CD4-positive, alpha-beta T cell treated with Interleukin-15 for 4 hours (primary cell): ENCODE data around the gene TSHZ2.
"Not testable (repeated sequence)": the region's sequence is repeated elsewhere in the genome, so short reads cannot be mapped to it uniquely, and the experiment has no call there.

Experiments used
- DNase-seq: peaks from one replicate; pipeline ENCODE4 v3.0.0-alpha.2; 2020; ENCODE audit warnings: low spot score

TSHZ2 gene

DNA sequence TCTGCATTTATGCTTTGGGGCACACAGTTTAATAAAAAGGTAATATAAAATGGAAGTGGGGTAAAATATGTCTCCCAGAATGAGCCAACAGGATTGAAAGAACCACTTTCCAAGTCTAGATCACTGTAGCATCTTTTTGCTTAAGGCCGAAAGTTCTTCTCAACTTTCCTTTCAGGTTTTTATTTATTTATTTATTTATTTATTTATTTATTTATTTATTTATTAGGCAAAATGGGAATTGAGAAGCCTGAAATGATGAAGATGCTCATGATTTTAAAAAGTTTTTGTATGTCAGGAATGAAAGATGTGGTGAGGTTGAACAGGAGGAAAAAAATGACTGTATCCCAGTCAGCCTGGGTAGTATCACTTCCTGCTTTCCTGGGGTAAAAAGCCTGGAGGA is 24.0 kb downstream of the TSHZ2 start:
- DNase-seq: no peak

DNA sequence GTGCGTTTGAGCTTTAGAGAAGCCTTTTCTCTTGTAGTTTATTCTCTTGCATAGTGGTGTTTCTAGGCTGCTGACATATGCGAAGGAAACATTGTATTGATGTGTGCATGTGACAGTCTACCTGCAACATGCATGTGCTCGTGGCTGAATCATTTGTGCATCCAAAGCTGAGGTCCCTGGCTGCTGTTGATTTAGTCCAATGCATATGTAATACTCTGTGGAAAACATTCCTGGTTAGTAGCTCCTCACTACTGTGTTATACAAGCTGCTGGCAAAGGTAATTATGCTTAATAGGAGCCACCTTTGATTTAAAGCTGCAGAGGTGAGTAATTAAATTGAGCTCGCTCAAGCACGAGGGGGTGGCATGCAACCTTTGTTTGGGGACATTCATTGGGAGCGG is 24.5 kb downstream of the TSHZ2 start:
- DNase-seq: no peak

GRCh38 chr20:52998268-52998667 is 26.1 kb downstream of the TSHZ2 start:
- no peak for DNase-seq

DNA sequence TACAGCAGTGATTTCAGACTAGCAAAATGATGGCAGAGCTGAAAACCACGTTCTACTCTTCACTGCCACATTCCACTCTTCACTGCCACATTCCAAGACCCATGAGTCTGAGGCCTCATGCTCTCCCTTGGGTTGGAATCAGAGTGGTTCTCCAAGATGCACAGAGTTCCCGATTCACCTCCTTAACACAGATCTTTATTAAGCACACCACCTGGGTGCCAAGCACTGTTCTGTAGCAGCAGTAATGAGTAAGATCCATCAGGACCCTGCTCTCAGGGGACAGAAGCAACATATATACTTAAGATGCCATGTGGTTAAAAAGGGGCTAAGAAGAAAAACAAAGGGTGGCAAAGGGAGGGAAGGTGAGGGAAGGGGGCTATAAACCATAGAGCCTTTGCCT is 26.9 kb downstream of the TSHZ2 start:
- no peak for DNase-seq

DNA sequence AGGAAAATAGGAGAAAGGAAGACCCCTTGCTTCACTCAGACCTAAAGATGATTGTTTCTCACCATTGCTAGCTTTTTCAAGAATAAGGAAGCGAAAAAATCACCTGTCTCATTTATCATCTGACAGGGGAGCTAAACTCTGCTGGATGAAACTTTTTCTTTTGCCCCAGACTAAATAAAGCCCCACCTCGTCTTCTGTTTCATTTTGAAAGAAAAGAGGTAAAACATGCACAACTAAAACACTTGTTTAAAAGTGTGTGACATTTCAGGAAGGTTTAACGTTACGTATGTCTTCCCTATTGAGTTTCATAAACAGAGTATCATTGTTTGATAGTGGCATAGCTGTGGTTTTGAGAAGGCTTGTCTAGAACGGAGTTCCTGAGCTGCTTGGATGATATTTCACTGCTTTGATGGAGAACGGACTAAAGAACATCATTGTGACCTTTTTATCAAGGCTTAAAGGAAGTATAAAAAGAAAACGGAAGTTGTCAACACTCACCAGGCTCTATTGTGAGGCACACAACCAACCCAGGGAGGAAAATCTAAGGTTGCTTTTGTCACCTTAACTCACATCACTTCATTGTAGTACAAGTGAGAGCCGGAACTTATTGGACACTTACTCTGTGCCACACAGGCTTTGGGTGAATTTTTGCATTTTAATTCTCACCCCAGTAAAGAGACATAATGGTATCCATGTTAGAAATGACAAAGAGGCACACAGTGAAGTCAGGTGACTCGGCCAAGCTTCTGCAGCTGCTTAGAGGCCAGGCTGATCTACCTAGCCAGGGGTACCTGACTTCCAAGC is 29.5 kb downstream of the TSHZ2 start:
- DNase-seq: peak; percentile 34

- no peak for DNase-seq
Observed at GRCh38 chr20:53002786-53003185, 30.6 kb downstream of the TSHZ2 start.

- DNase-seq: no peak
Observed at GRCh38 chr20:53003420-53004154, 31.4 kb downstream of the TSHZ2 start.

- DNase-seq: no peak
Observed at GRCh38 chr20:53004267-53004813, 32.2 kb downstream of the TSHZ2 start.

GRCh38 chr20:53009979-53010735 is 38.0 kb downstream of the TSHZ2 start:
- DNase-seq: no peak

DNA sequence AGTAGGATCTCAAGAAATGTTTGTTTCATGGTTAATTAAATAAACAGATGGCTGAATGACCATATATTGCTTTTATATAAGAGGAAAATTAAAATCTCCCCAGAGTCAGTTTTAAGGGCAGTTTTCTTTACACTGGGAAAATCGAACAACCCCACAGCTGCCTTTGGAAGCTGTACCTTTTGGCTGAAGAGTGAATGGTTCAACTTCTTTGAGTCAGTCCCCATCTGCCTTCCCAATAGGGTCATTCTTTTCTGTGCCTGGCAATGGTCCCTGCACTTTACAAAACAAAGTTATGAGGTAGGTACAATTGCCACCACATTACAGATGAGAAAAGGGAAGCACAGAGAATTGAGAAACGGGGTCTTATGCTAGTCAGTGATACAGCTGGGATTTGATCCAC is 39.5 kb downstream of the TSHZ2 start:
- DNase-seq: no peak

GRCh38 chr20:53013183-53013582 is 41.0 kb downstream of the TSHZ2 start:
- DNase-seq: no peak

DNA sequence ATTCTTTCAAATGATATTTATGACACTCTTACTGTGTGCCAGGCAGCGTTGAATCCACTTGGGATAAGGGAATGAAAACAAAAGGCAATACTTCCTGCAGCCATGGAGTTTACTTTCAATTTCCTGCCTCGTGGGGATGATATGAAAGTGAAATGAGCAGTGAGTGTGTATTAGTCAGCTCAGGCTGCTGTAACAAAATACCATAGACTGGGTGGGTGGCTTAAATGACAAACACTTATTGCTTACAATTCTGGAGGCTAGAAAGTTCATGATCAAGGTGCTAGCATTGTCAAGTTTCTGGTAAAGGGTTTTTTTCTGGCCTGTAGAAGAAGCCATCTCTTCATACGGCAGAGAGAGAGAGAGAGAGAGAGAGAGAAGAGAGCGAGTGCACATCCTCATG is 41.7 kb downstream of the TSHZ2 start:
- no peak for DNase-seq

GRCh38 chr20:53016071-53016470 is 43.9 kb downstream of the TSHZ2 start:
- DNase-seq: no peak

GRCh38 chr20:53016534-53017042 is 44.4 kb downstream of the TSHZ2 start:
- no peak for DNase-seq

GRCh38 chr20:53017206-53017605 is 45.0 kb downstream of the TSHZ2 start:
- no peak for DNase-seq

- DNase-seq: no peak
Observed at GRCh38 chr20:53019464-53019863, 47.3 kb downstream of the TSHZ2 start.

GRCh38 chr20:53020376-53020775 is 48.2 kb downstream of the TSHZ2 start:
- no peak for DNase-seq

DNA sequence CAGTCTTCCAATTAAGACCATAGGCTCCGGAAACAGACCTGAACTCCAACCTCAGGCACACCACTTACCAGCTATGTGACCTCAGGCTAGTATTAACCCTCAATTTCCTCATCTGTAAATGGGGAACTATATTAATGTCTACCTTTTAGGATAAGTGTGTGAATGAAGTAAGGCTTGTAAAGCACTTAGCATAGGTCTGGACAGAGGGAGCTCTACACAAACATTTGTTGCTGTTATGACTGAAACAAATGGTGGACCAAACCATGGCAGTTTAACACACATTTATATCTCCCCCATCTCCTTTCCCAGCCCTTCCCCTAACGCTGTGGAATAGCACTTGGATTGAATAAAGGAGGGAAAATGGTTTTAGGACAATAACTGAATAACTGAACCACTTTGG is 48.7 kb downstream of the TSHZ2 start:
- DNase-seq: no peak

DNA sequence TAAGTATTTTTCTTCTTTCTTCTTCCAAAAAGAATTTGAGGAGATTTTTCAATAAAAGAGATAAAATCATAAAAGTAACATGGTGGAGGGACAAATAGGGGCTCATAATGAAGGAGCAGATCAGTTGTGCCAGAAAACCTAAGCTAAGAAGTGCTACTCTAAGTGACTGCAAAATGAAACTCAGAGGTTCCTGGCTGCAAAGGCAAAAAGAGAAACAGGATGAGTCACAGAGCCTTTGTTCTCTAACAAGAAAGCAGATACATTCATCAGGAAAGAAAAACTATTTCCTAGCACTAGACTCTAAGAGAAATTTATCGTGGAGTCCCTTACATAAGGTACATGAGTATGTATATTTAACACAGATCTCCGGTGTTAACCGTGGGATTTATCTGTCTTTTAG is 49.8 kb downstream of the TSHZ2 start:
- DNase-seq: peak; percentile 49

- no peak for DNase-seq
Observed at GRCh38 chr20:53023732-53024520, 51.8 kb downstream of the TSHZ2 start.

DNA sequence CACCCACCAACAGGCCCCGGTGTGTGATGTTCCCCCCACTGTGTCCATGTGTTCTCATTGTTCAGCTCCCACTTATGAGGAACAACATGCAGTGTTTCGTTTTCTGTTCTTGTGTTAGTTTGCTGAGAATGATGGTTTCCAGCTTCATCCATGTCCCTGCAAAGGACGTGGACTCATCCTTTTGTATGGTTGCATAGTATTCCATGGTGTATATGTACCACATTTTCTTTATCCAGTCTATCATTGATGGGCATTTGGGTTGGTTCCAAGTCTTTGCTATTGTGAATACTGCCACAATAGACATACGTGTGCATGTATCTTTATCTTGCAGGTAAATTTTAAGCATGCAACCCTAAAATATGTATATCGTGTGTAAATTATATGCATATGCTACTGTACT is 52.5 kb downstream of the TSHZ2 start:
- not testable (repeated sequence) for DNase-seq

DNA sequence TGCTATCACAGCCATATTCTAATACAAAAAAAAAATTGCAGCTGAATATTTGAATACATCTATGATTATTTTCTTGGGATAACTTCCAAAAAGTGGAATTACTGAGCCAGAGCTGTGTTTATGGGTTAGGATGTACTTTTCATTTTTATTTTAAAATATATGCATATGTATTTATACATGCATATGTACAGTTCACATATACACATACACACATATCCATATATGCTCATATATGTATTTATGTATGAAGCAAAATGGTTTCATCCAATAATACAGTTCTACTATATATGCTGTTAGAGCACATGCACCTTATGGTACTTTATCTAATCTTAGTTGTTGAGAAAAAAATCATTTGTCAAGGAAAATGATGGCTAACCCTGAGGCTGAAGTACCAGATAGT is 54.9 kb downstream of the TSHZ2 start:
- DNase-seq: no peak
